ENCODE measurements around the gene CNIH1.

- TF ChIP-seq EZH2 (IDR thresholded peaks at IDR 0.05), result no peak
- peak; percentile 64 for TF ChIP-seq CTCF (IDR thresholded peaks at IDR 0.05)
Measured at GRCh38 chr14:54420478-54421142, 20.6 kb downstream of the CNIH1 start.
